ENCODE data around the gene KPTN. TPM values are rescaled to one million over a fixed set of nuclear protein-coding genes. Genes with fewer than 3 reads are reported as not detected.

The KPTN gene
- total and polyA plus RNA-seq, 2 of the 13 experiments (the other 11 are each of a cell fraction or from before 2014, with no cell fraction given), result 9.1 to 13.3 TPM

- WGBS (ENCODE audit: low lambda C conversion rate), result 97% methylated on average over 6 of the region's 6 CpGs
- Histone ChIP-seq H3K9ac (ENCODE audit: insufficient read depth, low read depth, low read length) (no peak overlapping the region), H3K4me2 (ENCODE audit: low read depth, low read length) (0 out of 2 replicates have a peak overlapping the region, but pooled peaks have one; percentile 94), H3K9me3 (ENCODE audit: low read length) (no peaks in the 10 kb centered on the region), H2AFZ (ENCODE audit: low read length) (no peak overlapping the region), H3K27ac (ENCODE audit: extremely low read length, insufficient read depth, low read length) (no peak overlapping the region), H3K4me3 (replicated peaks in 1 of 3; ENCODE audit: insufficient read depth in 1 of 3, low read depth in 2 of 3, low read length in 3 of 3) (no peak overlapping the region), H3K4me1 (ENCODE audit: insufficient read depth, low read length) (peaks cover 12% of the 10 kb centered on the region), H4K20me1 (ENCODE audit: insufficient read depth, low read length) (no peaks in the 10 kb centered on the region), H3K27me3 (ENCODE audit: control insufficient read depth in 1 of 2, insufficient read depth in 2 of 2, low read length in 2 of 2) (no peaks in the 10 kb centered on the region), H3K79me2 (ENCODE audit: insufficient read depth, low read length) (no peaks in the 10 kb centered on the region), H3K36me3 (replicated peaks in 1 of 2; ENCODE audit: control insufficient read depth in 1 of 2, insufficient read depth in 2 of 2, low read length in 2 of 2) (peaks cover 11 to 13% of the 10 kb centered on the region in 2 experiments; a peak in 4 of 5 replicates)
- POLR2A ChIA-PET, result interaction anchor here (1.1 kb wide), 1 partner anchor 30 kb away, joined by 4 read pairs; the partner anchor contains the start of gene NAPA
- intact Hi-C loops (cut with micrococcal nuclease; ENCODE audit: unreplicated experiment), result no loop called here
- FAIRE-seq (no peak), DNase-seq (ENCODE audit: low spot score) (no peak), ATAC-seq (no peak)
- no peak for TF ChIP-seq ZNF280D (CRISPR knock-in tag; IDR thresholded peaks at IDR 0.05)
- CTCF ChIA-PET (ENCODE audit: low intra/inter-chr PET ratio, low total read pairs), result no interaction called here
- in situ Hi-C loops (cut with HindIII; ENCODE audit: extremely low pct_ligation_motif_present, low pct_unique_long_range_greater_than_20kb), result no loop called here
- no TSS peak for BruUV-seq (replicated peaks)
Measured at GRCh38 chr19:47485210-47485609, 1.2 kb upstream of the KPTN start.

- intact Hi-C loops (cut with micrococcal nuclease; ENCODE audit: unreplicated experiment), result no loop called here
- in situ Hi-C loops (cut with HindIII; ENCODE audit: extremely low pct_ligation_motif_present, low pct_unique_long_range_greater_than_20kb), result no loop called here
- ChIA-PET POLR2A (interaction anchor here (0.8 to 1.3 kb wide), 6 partner anchors 28 to 134 kb away, joined by 3 to 6 read pairs (median 3); partner anchors contain the start of genes DHX34 and NAPA), CTCF (ENCODE audit: low intra/inter-chr PET ratio, low total read pairs) (interaction anchor here (1.3 to 1.8 kb wide), 2 partner anchors 46 to 215 kb away, joined by 5 to 11 read pairs; no protein-coding TSS in a partner anchor)
- ATAC-seq (no peak), DNase-seq (ENCODE audit: low spot score) (no peak), FAIRE-seq (no peak)
- H2AFZ ChIP-seq (ENCODE audit: low read length), result no peak overlapping the region
- no peaks in the 10 kb centered on the region for H3K79me2 ChIP-seq (ENCODE audit: insufficient read depth, low read length)
- peak overlapping the region; percentile 86 to 98 (median 87) for H3K4me3 ChIP-seq (replicated peaks in 1 of 3; ENCODE audit: insufficient read depth in 1 of 3, low read depth in 2 of 3, low read length in 3 of 3)
- no peaks in the 10 kb centered on the region for H3K9me3 ChIP-seq (ENCODE audit: low read length)
- peaks cover 12% of the 10 kb centered on the region for H3K4me1 ChIP-seq (ENCODE audit: insufficient read depth, low read length)
- no peaks in the 10 kb centered on the region for H3K27me3 ChIP-seq (ENCODE audit: control insufficient read depth in 1 of 2, insufficient read depth in 2 of 2, low read length in 2 of 2)
- peak overlapping the region; percentile 94 for H3K4me2 ChIP-seq (ENCODE audit: low read depth, low read length)
- BruUV-seq (replicated peaks), result no TSS peak
- 92% methylated on average over 15 of the region's 15 CpGs for WGBS (ENCODE audit: low lambda C conversion rate)
- peak overlapping the region; percentile 95 for H3K9ac ChIP-seq (ENCODE audit: insufficient read depth, low read depth, low read length)
- H4K20me1 ChIP-seq (ENCODE audit: insufficient read depth, low read length), result no peaks in the 10 kb centered on the region
- H3K36me3 ChIP-seq (replicated peaks in 1 of 2; ENCODE audit: control insufficient read depth in 1 of 2, insufficient read depth in 2 of 2, low read length in 2 of 2), result no peaks in the 10 kb centered on the region
- no peak overlapping the region for H3K27ac ChIP-seq (ENCODE audit: extremely low read length, insufficient read depth, low read length)
- TF ChIP-seq HOMEZ (CRISPR knock-in tag; IDR thresholded peaks at IDR 0.05; ENCODE audit: low read depth), result no peak
- TF ChIP-seq HOXA3 (CRISPR knock-in tag; IDR thresholded peaks at IDR 0.05), result no peak
- TF ChIP-seq ZFP62 (CRISPR knock-in tag; IDR thresholded peaks at IDR 0.05), result no peak
- no peak for TF ChIP-seq ZNF331 (CRISPR knock-in tag; IDR thresholded peaks at IDR 0.05)
- 0 out of 2 replicates have a peak, but pooled peaks have one; percentile 8 for TF ChIP-seq NAIF1 (CRISPR knock-in tag; IDR thresholded peaks at IDR 0.05; ENCODE audit: borderline replicate concordance)
- TF ChIP-seq DDIT3 (CRISPR knock-in tag; IDR thresholded peaks at IDR 0.05), result no peak
- no peak for TF ChIP-seq ZMYM4 (CRISPR knock-in tag; IDR thresholded peaks at IDR 0.05)
- no peak for TF ChIP-seq MEF2D (CRISPR knock-in tag; IDR thresholded peaks at IDR 0.05)
- TF ChIP-seq SKI (IDR thresholded peaks at IDR 0.05; ENCODE audit: partially characterized antibody), result no peak
- no peak for TF ChIP-seq ZNF761 (CRISPR knock-in tag; conservative IDR thresholded peaks at IDR 0.05)
- TF ChIP-seq ZNF839 (CRISPR knock-in tag; IDR thresholded peaks at IDR 0.05; ENCODE audit: borderline replicate concordance), result 0 out of 2 replicates have a peak, but pooled peaks have one; percentile 39
Measured at GRCh38 chr19:47483200-47483599, 819 bp downstream of the KPTN start.
